ENCODE measurements around the gene RPL32. TPM values are rescaled to one million over a fixed set of nuclear protein-coding genes. Genes with fewer than 3 reads are reported as not detected.
"Not testable (repeated sequence)": the region's sequence is repeated elsewhere in the genome, so short reads cannot be mapped to it uniquely, and the experiment has no call there.

The RPL32 gene
- total RNA-seq, 2 donors from 2014 or later: 626 to 829 TPM

DNA sequence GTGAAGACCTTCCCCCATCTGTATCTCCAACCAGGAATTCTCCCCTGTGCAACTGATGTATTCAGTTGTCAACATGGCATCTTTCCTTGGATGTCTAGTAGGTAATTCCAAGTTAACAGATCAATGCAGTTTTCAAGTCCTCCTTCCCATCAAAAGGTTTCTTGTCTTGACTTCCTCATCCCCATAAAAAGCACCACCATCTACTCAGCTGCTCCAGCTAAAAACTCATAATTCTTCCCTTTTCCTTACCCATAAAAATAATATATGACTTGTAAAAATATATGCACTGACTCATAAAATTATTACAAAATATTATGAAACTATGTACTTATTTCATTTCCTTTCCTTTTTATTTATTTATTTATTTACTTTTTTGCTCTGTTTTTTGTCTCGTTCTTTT, 49.9 kb downstream of the RPL32 start:
- Histone ChIP-seq H3K36me3 (no peaks in the 10 kb centered on the region), H3K4me1 (peaks cover 0 to 6% of the 10 kb centered on the region in 2 donors), H3K27ac (no peak overlapping the region), H3K4me3 (no peak overlapping the region), H3K9me3 (no peaks in the 10 kb centered on the region), H3K27me3 (no peaks in the 10 kb centered on the region)
- no peak for DNase-seq (ENCODE audit: low spot score)
- TF ChIP-seq, protein P1, sequence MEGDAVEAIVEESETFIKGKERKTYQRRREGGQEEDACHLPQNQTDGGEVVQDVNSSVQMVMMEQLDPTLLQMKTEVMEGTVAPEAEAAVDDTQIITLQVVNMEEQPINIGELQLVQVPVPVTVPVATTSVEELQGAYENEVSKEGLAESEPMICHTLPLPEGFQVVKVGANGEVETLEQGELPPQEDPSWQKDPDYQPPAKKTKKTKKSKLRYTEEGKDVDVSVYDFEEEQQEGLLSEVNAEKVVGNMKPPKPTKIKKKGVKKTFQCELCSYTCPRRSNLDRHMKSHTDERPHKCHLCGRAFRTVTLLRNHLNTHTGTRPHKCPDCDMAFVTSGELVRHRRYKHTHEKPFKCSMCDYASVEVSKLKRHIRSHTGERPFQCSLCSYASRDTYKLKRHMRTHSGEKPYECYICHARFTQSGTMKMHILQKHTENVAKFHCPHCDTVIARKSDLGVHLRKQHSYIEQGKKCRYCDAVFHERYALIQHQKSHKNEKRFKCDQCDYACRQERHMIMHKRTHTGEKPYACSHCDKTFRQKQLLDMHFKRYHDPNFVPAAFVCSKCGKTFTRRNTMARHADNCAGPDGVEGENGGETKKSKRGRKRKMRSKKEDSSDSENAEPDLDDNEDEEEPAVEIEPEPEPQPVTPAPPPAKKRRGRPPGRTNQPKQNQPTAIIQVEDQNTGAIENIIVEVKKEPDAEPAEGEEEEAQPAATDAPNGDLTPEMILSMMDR (IDR thresholded peaks at IDR 0.05): no peak

DNA sequence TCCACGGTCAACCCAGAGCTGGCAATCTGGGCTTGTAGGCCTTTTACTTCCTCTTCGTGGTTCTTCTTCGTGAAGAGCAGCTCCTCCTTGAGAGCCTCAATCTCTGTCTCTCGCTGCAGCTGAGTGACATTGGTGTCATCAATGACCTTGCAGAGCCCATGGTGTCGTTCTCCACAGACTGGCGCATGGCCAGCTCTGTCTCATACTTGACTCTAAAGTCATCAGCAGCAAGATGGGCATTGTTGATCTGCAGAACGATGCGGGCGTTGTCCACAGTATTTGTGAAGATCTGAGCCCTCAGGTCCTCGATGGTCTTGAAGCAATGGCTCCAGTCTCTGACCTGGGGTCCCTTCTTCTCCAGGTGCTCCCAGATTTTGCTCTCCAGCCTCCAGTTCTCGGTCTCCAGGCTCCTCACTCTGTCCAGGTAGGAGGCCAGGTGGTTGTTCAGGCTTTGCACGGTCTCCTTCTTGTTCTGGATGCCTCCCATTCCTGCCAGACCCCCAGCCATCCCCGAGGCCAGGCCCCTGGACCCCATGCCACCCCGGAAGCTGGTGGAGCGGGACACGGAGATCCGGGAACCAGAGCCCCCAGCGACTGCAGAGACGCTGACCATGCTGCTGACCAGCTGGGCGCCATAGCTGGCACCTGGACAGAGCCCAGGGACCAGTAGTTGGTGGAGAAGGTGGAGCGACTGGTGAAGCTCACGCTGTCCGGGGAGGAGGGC, 53.2 kb downstream of the RPL32 start:
- not testable (repeated sequence) for H3K4me3 ChIP-seq; H3K27ac ChIP-seq; H3K36me3 ChIP-seq; DNase-seq (ENCODE audit: low spot score); H3K27me3 ChIP-seq; H3K9me3 ChIP-seq; H3K4me1 ChIP-seq

DNA sequence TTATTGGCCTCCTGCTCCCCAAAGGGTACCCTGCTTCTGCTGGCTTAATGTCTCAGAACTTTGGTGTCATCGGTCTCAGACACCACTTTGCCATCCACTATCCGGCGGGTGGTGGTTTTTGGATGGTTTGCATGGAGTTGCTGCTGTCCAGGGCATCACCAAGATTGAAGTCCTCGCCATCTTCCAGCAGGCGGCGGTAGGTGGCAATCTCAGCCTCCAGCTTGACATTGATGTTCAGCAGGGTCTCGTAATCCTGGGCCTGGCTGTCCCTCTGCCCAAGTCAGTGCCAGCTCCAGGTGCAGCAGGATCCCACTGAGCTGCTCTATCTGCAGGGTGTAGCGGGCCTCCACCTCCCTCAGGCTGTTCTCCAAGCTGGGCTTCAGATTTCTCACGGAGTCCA, 54.0 kb downstream of the RPL32 start:
- TF ChIP-seq, protein P1 (IDR thresholded peaks at IDR 0.05): peak in 1 of 2 donors; percentile 22
- not testable (repeated sequence) for H3K27ac ChIP-seq; H3K4me1 ChIP-seq; DNase-seq (ENCODE audit: low spot score); H3K4me3 ChIP-seq; H3K36me3 ChIP-seq; H3K9me3 ChIP-seq; H3K27me3 ChIP-seq

DNA sequence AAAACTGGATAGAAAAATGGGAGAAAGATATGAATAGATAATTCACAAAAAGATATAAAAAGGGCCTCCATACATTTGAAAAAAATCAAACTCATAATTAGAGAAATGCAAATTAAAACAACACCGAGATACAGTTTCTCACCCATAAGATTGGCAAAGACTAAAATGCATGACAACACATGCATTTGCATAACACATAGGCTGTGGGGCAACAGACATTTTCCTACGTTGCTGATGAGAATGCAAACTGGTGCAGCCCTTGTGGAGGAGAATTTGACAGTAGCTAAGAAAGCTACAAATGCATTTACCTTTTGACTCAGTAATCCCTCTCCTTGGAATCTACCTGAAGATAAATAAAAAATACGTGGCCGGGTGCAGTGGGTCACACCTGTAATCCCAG, 56.3 kb downstream of the RPL32 start:
- H3K36me3 ChIP-seq: no peaks in the 10 kb centered on the region
- no peak overlapping the region for H3K4me3 ChIP-seq
- H3K9me3 ChIP-seq: no peaks in the 10 kb centered on the region
- H3K4me1 ChIP-seq: no peaks in the 10 kb centered on the region
- DNase-seq (ENCODE audit: low spot score): no peak
- H3K27me3 ChIP-seq: no peaks in the 10 kb centered on the region
- TF ChIP-seq, protein P1 (IDR thresholded peaks at IDR 0.05): no peak
- H3K27ac ChIP-seq: no peak overlapping the region

Other genes starting within 250 kb of the RPL32 start
- 100 to 1,000 TPM; 140 to 178 TPM for gene RAF1, start 177.4 kb downstream of the RPL32 start, total RNA-seq
- gene TMEM40, start 82.3 kb downstream of the RPL32 start, total RNA-seq: 1 to 10 TPM; 1.8 to 2.3 TPM
- 10 to 100 TPM; 45.2 to 77.4 TPM for gene CAND2, start 44.9 kb downstream of the RPL32 start, total RNA-seq
- gene IQSEC1, start 231.9 kb upstream of the RPL32 start, total RNA-seq: 10 to 100 TPM; 57.5 to 63.9 TPM

All from right atrium auricular region (tissue), 2 donors.